ENCODE results near the gene METTL4.

- TF ChIP-seq OSR1 (CRISPR knock-in tag; IDR thresholded peaks at IDR 0.05): no peak
- TF ChIP-seq ZNF70 (CRISPR knock-in tag; IDR thresholded peaks at IDR 0.05): no peak
- no peak for TF ChIP-seq ARNTL (CRISPR knock-in tag; IDR thresholded peaks at IDR 0.05; ENCODE audit: borderline replicate concordance, low read depth)
- no peak for TF ChIP-seq ZC3H10 (CRISPR knock-in tag; IDR thresholded peaks at IDR 0.05)
- no peak for TF ChIP-seq ZFP30 (CRISPR knock-in tag; IDR thresholded peaks at IDR 0.05)
- TF ChIP-seq POU6F1 (CRISPR knock-in tag; IDR thresholded peaks at IDR 0.05; ENCODE audit: borderline replicate concordance, low read depth): no peak
Observed at GRCh38 chr18:2522112-2522511, 49.2 kb downstream of the METTL4 start.
